Endothelial cell of umbilical vein (primary cell): ENCODE measurements around the gene ADARB2.

Source experiments
- CTCF ChIP-seq, 2 donors: IDR thresholded peaks; 1 replicate in 1 of 2; 2 replicates in 1 of 2; pipeline ENCODE4 v1.5.1; 2011; ENCODE audit warnings: low read length in 2 of 2, mild to moderate bottlenecking in 2 of 2, moderate library complexity in 2 of 2, control low read depth in 1 of 2, inconsistent platforms in 1 of 2, low read depth in 1 of 2; ENCODE audit not compliant: insufficient read depth in 1 of 2; ENCODE audit errors: extremely low read depth in 1 of 2
- EZH2 ChIP-seq: IDR thresholded peaks from 2 replicates; pipeline ENCODE4 v1.6.1; 2012; ENCODE audit warnings: borderline replicate concordance, low read depth, mild to moderate bottlenecking, moderate library complexity, low read length, inconsistent platforms; ENCODE audit not compliant: severe bottlenecking
- FOS ChIP-seq: IDR thresholded peaks from 2 replicates; pipeline ENCODE4 v1.6.1; 2011; ENCODE audit warnings: mild to moderate bottlenecking, low read length, moderate library complexity, borderline replicate concordance; ENCODE audit not compliant: insufficient read depth
- MAX ChIP-seq: IDR thresholded peaks from 2 replicates; pipeline ENCODE4 v1.6.1; 2011; ENCODE audit not compliant: insufficient read depth, insufficient read length
- POLR2A ChIP-seq: IDR thresholded peaks from 2 replicates; pipeline ENCODE4 v1.6.1; 2012; ENCODE audit warnings: low read depth, mild to moderate bottlenecking, control low read depth, low read length

GRCh38 chr10:1399431-1400100, 337.8 kb downstream of the ADARB2 start:
- TF ChIP-seq CTCF (IDR thresholded peaks at IDR 0.05; ENCODE audit: extremely low read depth in 1 of 2, insufficient read depth in 1 of 2, low read depth in 1 of 2, low read length in 2 of 2), result no peak
- no peak for TF ChIP-seq MAX
- TF ChIP-seq EZH2, result no peak
- no peak for TF ChIP-seq POLR2A
- no peak for TF ChIP-seq FOS
